ENCODE results near the gene B4GALNT2. TPM values are rescaled to one million over a fixed set of nuclear protein-coding genes. Genes with fewer than 3 reads are reported as not detected.
A peak's percentile ranks its signal among the peaks of the same experiment; 100 is the strongest.

The B4GALNT2 gene
- total and polyA plus RNA-seq, 2 of the 13 experiments (the other 11 are each of a cell fraction or from before 2014, with no cell fraction given) = not detected

GRCh38 chr17:49106321-49107210, 26.0 kb upstream of the B4GALNT2 start (continued):
- TF ChIP-seq KLF15 (CRISPR knock-in tag; IDR thresholded peaks at IDR 0.05; ENCODE audit: borderline replicate concordance) (no peak), THYN1 (CRISPR knock-in tag; IDR thresholded peaks at IDR 0.05; ENCODE audit: borderline replicate concordance, low read depth) (0 out of 2 replicates have a peak, but pooled peaks have one; percentile 11), ATF5 (CRISPR knock-in tag; IDR thresholded peaks at IDR 0.05; ENCODE audit: low read depth) (no peak), PRDM15 (CRISPR knock-in tag; IDR thresholded peaks at IDR 0.05) (peak; percentile 58; the same call in 1 of the 2 replicates), ZNF619 (CRISPR knock-in tag; IDR thresholded peaks at IDR 0.05) (no peak), TCF12 (IDR thresholded peaks at IDR 0.05) (no peak), TCF12 (CRISPR knock-in tag; IDR thresholded peaks at IDR 0.05) (no peak), ZNF772 (CRISPR knock-in tag; IDR thresholded peaks at IDR 0.05) (peak; percentile 61; the same call in 1 of the 2 replicates), HMGXB3 (CRISPR knock-in tag; IDR thresholded peaks at IDR 0.05; ENCODE audit: borderline replicate concordance) (no peak; the same call in 1 of the 2 replicates), HOMEZ (CRISPR knock-in tag; IDR thresholded peaks at IDR 0.05; ENCODE audit: low read depth) (peak; percentile 74; the same call in 1 of the 2 replicates), PREB (CRISPR knock-in tag; IDR thresholded peaks at IDR 0.05) (no peak), TBP (CRISPR knock-in tag; IDR thresholded peaks at IDR 0.05) (no peak), KLF16 (CRISPR knock-in tag; IDR thresholded peaks at IDR 0.05) (peak in 1 of 2 experiments; percentile 74; a peak in 1 of 4 replicates), ZNF83 (CRISPR knock-in tag; IDR thresholded peaks at IDR 0.05; ENCODE audit: borderline replicate concordance) (no peak)
